ENCODE measurements around the gene NOTCH1. TPM values are rescaled to one million over a fixed set of nuclear protein-coding genes. Genes with fewer than 3 reads are reported as not detected.

The NOTCH1 gene
- total RNA-seq, 3 donors from 2014 or later (not counting 1 experiment from before 2014, with no cell fraction given), result 126 to 228 (median 192) TPM

DNA sequence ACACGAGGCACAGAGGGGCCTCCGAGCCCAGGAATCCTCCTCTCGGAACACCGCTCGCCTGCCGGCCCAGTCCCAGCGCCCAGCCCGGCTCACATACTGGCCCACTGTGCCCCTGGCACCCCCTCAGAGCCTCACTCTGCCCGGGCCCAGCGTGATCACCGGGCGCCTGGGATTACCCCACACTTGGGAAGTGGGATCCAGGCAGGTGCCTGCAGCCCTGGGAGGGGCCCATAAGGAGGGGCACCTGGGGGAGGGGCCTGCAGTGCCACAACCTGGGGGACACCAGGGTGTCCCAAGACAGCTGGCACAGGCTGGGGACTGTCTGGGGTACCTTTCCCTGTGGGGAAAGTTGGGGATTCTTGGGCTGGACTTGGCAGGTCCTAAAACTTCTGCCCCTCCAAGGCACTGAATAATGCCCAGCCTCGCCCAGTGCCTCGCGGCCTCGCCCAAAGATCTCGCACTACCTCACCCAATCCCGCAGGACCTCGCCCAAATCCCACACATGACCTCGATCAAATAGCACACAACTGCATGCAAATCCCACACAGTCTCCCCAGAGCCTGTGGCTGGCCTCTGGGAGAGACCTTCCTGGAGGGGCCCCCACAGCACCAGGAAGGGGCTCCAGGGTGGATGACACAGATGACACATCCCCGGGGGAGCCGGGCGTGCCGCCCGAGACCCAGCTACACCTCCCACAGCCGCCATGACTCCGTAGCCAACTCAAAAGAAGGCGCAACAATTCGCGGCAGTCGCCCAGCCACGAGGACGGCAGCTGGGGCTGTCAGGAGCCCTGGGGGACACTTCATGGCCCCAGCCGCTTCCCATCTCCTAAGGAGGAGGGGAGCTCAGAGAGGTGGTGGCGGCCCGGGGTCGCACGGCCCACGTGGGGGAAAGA is 13.7 kb downstream of the NOTCH1 start:
- ATAC-seq (peak in 1 of 3 donors; percentile 6), DNase-seq (no peak)
- Histone ChIP-seq H3K9me3 (ENCODE audit: control insufficient read depth, insufficient read depth, low read length) (no peaks in the 10 kb centered on the region), H3K4me1 (ENCODE audit: control insufficient read depth, insufficient read depth, low read length) (peaks cover 99% of the 10 kb centered on the region), H3K36me3 (ENCODE audit: control insufficient read depth, insufficient read depth, low read length) (peaks cover 11% of the 10 kb centered on the region), H3K4me3 (ENCODE audit: low read length) (no peak overlapping the region), H3K27ac (ENCODE audit: low read length) (peak overlapping the region; percentile 78), H3K27me3 (ENCODE audit: control insufficient read depth, insufficient read depth, low read length) (no peaks in the 10 kb centered on the region)
- H3K36me3 Mint-ChIP-seq, result no peaks in the 10 kb centered on the region
- peaks cover 41 to 80% of the 10 kb centered on the region in 2 donors for H3K4me1 Mint-ChIP-seq
- peak overlapping the region; percentile 90 for H3K4me3 Mint-ChIP-seq
- H3K9me3 Mint-ChIP-seq, result no peaks in the 10 kb centered on the region
- H3K27ac Mint-ChIP-seq, result peak overlapping the region; percentile 88 to 90
- TF ChIP-seq CTCF (IDR thresholded peaks at IDR 0.05), result no peak
- H3K27me3 Mint-ChIP-seq (ENCODE audit: low read depth in 2 of 2), result no peaks in the 10 kb centered on the region
- WGBS (ENCODE audit: insufficient coverage), result 51% methylated on average over 39 of the region's 39 CpGs
- intact Hi-C loops (cut with micrococcal nuclease), result loop anchor here (5.0 to 10.0 kb wide), 2 partner anchors 100 to 313 kb away; partner anchors contain the start of genes AJM1 and PHPT1

- DNase-seq (no peak), ATAC-seq (no peak)
- Histone ChIP-seq H3K27me3 (ENCODE audit: control insufficient read depth, insufficient read depth, low read length) (no peaks in the 10 kb centered on the region), H3K4me1 (ENCODE audit: control insufficient read depth, insufficient read depth, low read length) (peaks cover 99% of the 10 kb centered on the region), H3K27ac (ENCODE audit: low read length) (no peak overlapping the region), H3K4me3 (ENCODE audit: low read length) (no peak overlapping the region), H3K9me3 (ENCODE audit: control insufficient read depth, insufficient read depth, low read length) (no peaks in the 10 kb centered on the region), H3K36me3 (ENCODE audit: control insufficient read depth, insufficient read depth, low read length) (peaks cover 4% of the 10 kb centered on the region)
- peaks cover 38 to 80% of the 10 kb centered on the region in 2 donors for H3K4me1 Mint-ChIP-seq
- peak overlapping the region; percentile 88 to 90 for H3K27ac Mint-ChIP-seq
- H3K4me3 Mint-ChIP-seq, result peak overlapping the region; percentile 69
- WGBS (ENCODE audit: insufficient coverage), result 71% methylated on average over 37 of the region's 37 CpGs
- no peak for TF ChIP-seq CTCF (IDR thresholded peaks at IDR 0.05)
- intact Hi-C loops (cut with micrococcal nuclease), result loop anchor here (5.0 to 10.0 kb wide), 2 partner anchors 101 to 313 kb away; partner anchors contain the start of genes AJM1 and PHPT1
- no peaks in the 10 kb centered on the region for H3K9me3 Mint-ChIP-seq
- H3K36me3 Mint-ChIP-seq, result no peaks in the 10 kb centered on the region
- no peaks in the 10 kb centered on the region for H3K27me3 Mint-ChIP-seq (ENCODE audit: low read depth in 2 of 2)
Observed at GRCh38 chr9:136531186-136531903, 14.5 kb downstream of the NOTCH1 start.

- Histone ChIP-seq H3K4me3 (ENCODE audit: low read length) (no peak overlapping the region), H3K9me3 (ENCODE audit: control insufficient read depth, insufficient read depth, low read length) (no peaks in the 10 kb centered on the region), H3K36me3 (ENCODE audit: control insufficient read depth, insufficient read depth, low read length) (peaks cover 4% of the 10 kb centered on the region), H3K27ac (ENCODE audit: low read length) (peak overlapping the region; percentile 35), H3K4me1 (ENCODE audit: control insufficient read depth, insufficient read depth, low read length) (peaks cover 99% of the 10 kb centered on the region), H3K27me3 (ENCODE audit: control insufficient read depth, insufficient read depth, low read length) (no peaks in the 10 kb centered on the region)
- WGBS (ENCODE audit: insufficient coverage), result 39% methylated on average over 20 of the region's 20 CpGs
- Mint-ChIP-seq H3K9me3 (no peaks in the 10 kb centered on the region), H3K4me1 (peaks cover 38 to 82% of the 10 kb centered on the region in 2 donors), H3K27me3 (ENCODE audit: low read depth in 2 of 2) (no peaks in the 10 kb centered on the region), H3K4me3 (peak overlapping the region; percentile 69), H3K27ac (peak overlapping the region; percentile 70 to 85), H3K36me3 (no peaks in the 10 kb centered on the region)
- intact Hi-C loops (cut with micrococcal nuclease), result loop anchor here (5.0 to 10.0 kb wide), 2 partner anchors 102 to 314 kb away; partner anchors contain the start of genes AJM1 and PHPT1
- DNase-seq (no peak), ATAC-seq (no peak)
- TF ChIP-seq CTCF (IDR thresholded peaks at IDR 0.05), result no peak
Observed at GRCh38 chr9:136530461-136531089, 15.3 kb downstream of the NOTCH1 start.
